Gastrocnemius medialis (tissue), 4 donors: ENCODE measurements around the gene AJAP1.

Experiments used
- POLR2A ChIP-seq, 2 donors: fragments of 450-650 bp; IDR thresholded peaks; one replicate each; pipeline ENCODE4 v1.6.1; 2017; ENCODE audit warnings: antibody characterized with exemption in 2 of 2, mild to moderate bottlenecking in 2 of 2, moderate library complexity in 2 of 2
- TF ChIP-seq, protein P1 (sequence below), 5 experiments: fragments of 450-650 bp in 3 of 5; fragments of 200-600 bp in 2 of 5; sonication (generic) in 2 of 5; IDR thresholded peaks in 4 of 5; conservative IDR thresholded peaks in 1 of 5; 1 replicate in 4 of 5; 2 replicates in 1 of 5; pipeline ENCODE4 v1.5.1; 2016 to 2019; ENCODE audit warnings: antibody characterized with exemption in 5 of 5, mild to moderate bottlenecking in 3 of 5, moderate library complexity in 3 of 5

DNA sequence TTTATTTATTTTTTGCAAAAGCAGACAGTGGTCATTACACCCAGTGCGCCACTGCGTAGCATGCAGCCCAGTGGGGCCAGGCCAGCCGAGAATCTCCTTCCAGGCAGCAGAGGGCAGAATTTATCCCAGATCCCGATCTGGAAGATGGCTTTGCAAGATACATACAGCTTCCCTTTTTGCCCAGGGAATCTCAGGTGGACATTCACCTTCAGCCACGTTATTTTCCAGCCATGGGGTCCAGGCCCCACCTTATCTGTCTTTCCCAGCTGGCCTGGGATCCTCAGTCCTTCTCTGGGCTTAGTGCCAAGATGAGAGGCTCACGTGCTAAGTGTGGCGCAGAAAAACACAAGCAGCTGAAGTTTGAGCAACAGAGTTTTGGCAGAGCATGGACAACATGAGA, 123.6 kb downstream of the AJAP1 start:
- TF ChIP-seq, protein P1, sequence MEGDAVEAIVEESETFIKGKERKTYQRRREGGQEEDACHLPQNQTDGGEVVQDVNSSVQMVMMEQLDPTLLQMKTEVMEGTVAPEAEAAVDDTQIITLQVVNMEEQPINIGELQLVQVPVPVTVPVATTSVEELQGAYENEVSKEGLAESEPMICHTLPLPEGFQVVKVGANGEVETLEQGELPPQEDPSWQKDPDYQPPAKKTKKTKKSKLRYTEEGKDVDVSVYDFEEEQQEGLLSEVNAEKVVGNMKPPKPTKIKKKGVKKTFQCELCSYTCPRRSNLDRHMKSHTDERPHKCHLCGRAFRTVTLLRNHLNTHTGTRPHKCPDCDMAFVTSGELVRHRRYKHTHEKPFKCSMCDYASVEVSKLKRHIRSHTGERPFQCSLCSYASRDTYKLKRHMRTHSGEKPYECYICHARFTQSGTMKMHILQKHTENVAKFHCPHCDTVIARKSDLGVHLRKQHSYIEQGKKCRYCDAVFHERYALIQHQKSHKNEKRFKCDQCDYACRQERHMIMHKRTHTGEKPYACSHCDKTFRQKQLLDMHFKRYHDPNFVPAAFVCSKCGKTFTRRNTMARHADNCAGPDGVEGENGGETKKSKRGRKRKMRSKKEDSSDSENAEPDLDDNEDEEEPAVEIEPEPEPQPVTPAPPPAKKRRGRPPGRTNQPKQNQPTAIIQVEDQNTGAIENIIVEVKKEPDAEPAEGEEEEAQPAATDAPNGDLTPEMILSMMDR (IDR thresholded peaks at IDR 0.05 in 4 of 5, conservative IDR thresholded peaks at IDR 0.05 in 1 of 5): no peak
- no peak for TF ChIP-seq POLR2A (IDR thresholded peaks at IDR 0.05)
